ENCODE data around the gene TAF11L13.
"Not testable (repeated sequence)": the region's sequence is repeated elsewhere in the genome, so short reads cannot be mapped to it uniquely, and the experiment has no call there.

TAF11L13 gene

DNA sequence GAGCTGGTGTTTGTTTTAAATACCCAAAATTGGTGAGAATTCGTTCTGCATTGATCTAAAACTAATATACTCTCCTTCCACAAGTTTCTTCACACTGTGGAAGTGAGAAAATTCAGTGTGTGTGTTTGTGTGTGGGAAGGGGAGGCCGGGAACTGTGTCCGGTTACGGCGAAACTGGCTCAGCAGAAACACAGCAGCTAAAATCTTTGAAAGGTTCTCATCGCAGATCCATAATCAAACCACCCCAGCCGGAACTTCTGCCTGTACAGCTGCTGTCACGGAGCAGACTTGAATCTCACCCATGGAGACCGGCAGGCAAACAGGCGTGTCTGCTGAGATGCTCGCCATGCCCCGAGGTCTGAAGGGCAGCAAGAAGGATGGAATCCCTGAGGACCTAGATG is at the start of gene TAF11L13:
Gene TAF11L13, plus strand, starts transcription at position 301 of the 400 bp plus-strand sequence.
- not testable (repeated sequence) for DNase-seq (ENCODE audit: extremely low read depth in 1 of 2, low read depth in 1 of 2)

- DNase-seq (ENCODE audit: extremely low read depth in 1 of 2, low read depth in 1 of 2) = not testable (repeated sequence)
Observed at GRCh38 chr5:17585658-17586057, 46.2 kb upstream of the TAF11L13 start, which contains the start of gene TAF11L7. TSS of gene TAF11L7 (minus strand) at chr5:17585758.

GRCh38 chr5:17590860-17591259 is 41.0 kb upstream of the TAF11L13 start, which contains the start of gene TAF11L8:
TSS of gene TAF11L8 (minus strand) at chr5:17590960.
- not testable (repeated sequence) for DNase-seq (ENCODE audit: extremely low read depth in 1 of 2, low read depth in 1 of 2)

DNA sequence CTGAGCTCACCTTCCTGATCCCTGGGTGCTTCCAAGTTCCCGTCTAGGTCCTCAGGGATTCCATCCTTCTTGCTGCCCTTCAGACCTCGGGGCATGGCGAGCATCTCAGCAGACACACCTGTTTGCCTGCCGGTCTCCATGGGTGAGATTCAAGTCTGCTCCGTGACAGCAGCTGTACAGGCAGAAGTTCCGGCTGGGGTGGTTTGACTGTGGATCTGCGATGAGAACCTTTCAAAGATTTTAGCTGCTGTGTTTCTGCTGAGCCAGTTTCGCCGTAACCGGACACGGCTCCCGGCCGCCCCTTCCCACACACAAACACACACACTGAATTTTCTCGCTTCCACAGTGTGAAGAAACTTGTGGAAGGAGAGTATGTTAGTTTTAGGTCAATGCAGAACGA is 37.6 kb upstream of the TAF11L13 start, which contains the start of gene TAF11L9:
Gene TAF11L9, minus strand, starts transcription at position 140 of the 400 bp plus-strand sequence.
- not testable (repeated sequence) for DNase-seq (ENCODE audit: extremely low read depth in 1 of 2, low read depth in 1 of 2)

GRCh38 chr5:17597728-17598127 is 34.2 kb upstream of the TAF11L13 start, which contains the start of gene TAF11L10:
TSS of gene TAF11L10 (minus strand) at chr5:17597828.
- not testable (repeated sequence) for DNase-seq (ENCODE audit: extremely low read depth in 1 of 2, low read depth in 1 of 2)

GRCh38 chr5:17603880-17604279 is 28.0 kb upstream of the TAF11L13 start, which contains the start of gene TAF11L11:
TSS of gene TAF11L11 (plus strand) at chr5:17604183.
- DNase-seq (ENCODE audit: extremely low read depth in 1 of 2, low read depth in 1 of 2) = not testable (repeated sequence)

DNA sequence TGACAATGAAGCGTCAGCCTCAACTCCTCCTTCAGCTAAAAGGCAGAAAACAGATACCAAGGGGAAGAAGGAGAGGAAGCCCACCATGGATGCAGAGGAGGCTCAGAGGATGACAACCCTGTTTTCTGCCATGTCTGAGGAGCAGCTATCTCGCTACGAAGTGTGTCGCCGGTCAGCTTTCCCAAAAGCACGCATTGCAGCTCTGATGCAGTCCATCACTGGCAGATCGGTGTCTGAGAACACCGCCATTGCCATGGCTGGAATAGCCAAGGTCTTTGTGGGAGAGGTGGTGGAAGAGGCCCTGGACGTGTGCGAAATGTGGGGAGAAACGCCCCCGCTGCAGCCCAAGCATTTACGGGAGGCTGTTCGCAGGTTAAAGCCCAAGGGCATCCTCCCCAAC is 26.9 kb upstream of the TAF11L13 start:
- DNase-seq (ENCODE audit: extremely low read depth in 1 of 2, low read depth in 1 of 2) = no peak

DNA sequence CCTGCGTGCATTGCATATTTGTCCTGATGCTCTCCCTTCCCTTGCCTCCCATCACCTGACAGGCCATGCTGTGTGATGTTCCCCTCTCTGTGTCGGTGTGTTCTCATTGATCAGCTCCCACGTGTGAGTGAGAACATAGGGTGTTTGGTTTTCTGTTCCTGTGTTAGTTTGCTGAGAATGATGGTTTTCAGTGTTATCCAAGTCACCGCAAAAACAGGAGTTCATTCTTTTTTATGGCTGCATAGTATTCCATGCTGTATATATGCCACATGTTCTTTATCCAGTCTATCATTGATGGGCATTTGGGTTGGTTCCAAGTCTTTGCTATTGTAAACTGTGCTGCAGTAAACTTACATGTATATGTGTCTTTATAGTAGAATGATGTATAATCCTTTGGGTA is 24.4 kb upstream of the TAF11L13 start:
- not testable (repeated sequence) for DNase-seq (ENCODE audit: extremely low read depth in 1 of 2, low read depth in 1 of 2)

DNA sequence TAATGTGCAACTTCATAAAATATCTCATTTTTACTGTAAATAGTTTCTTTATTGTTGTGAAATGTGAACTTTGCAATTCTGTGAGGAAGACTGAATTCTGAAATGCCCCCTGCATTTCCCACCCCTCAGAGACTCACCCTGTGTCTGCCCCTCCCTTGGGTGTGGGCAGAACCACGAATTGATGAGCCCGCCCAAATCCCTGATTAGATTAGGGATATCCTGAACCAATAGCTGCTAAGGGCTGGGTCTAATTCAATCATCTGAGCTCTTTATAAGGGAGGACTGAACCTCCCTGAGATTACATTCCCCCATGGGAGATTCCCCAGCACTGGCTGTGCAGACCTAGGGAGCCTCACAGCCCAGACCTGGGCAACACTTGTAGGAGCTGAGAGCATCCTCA is 21.8 kb upstream of the TAF11L13 start, which contains the start of gene TAF11L12:
Gene TAF11L12, plus strand, starts transcription at position 301 of the 400 bp plus-strand sequence.
- not testable (repeated sequence) for DNase-seq (ENCODE audit: extremely low read depth in 1 of 2, low read depth in 1 of 2)

- no peak for DNase-seq (ENCODE audit: extremely low read depth in 1 of 2, low read depth in 1 of 2)
Observed at GRCh38 chr5:17614872-17615605, 16.8 kb upstream of the TAF11L13 start.

GRCh38 chr5:17619354-17619753 is 12.5 kb upstream of the TAF11L13 start:
- no peak for DNase-seq (ENCODE audit: extremely low read depth in 1 of 2, low read depth in 1 of 2)

DNA sequence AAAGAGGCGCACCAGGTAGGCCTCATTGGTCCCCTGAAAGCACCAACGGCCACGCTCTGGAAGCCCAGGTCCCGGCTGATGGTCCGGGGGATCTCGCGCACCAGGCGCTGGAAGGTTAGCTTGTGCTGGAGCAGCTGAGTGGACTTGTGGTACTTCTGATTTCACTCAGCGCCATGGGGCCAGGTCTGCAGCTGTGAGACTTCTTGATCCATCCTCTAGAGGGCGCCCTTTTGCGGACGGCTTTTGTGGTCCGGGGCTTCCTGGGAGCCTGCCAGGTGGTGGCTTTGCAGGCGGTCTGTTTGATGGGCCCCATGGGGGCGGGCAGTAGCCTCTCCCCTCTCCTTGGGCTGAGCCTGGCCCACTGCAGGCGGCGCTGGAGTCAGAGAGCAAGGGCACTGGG is 11.3 kb upstream of the TAF11L13 start:
- no peak for DNase-seq (ENCODE audit: extremely low read depth in 1 of 2, low read depth in 1 of 2)

DNA sequence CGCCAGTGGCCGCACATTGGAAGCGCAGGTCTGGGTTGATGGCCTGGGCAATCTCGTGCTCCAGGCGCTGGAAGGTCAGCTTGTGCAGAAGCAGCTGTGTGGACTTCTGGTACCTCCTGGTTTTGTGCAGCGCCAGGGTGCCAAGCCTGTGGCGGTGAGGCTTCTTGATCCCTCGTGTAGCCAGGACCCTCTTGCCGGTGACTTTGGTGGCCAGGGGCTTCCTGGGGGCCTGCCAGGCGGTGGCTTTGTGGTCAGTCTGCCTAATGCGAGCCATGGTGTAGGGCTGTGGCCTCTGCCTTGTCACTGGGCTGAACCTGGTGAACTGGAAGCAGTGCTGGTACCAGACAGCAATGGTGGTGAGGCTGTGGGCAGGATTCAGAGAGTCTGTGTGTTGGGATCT is 6.2 kb upstream of the TAF11L13 start:
- no peak for DNase-seq (ENCODE audit: extremely low read depth in 1 of 2, low read depth in 1 of 2)

DNA sequence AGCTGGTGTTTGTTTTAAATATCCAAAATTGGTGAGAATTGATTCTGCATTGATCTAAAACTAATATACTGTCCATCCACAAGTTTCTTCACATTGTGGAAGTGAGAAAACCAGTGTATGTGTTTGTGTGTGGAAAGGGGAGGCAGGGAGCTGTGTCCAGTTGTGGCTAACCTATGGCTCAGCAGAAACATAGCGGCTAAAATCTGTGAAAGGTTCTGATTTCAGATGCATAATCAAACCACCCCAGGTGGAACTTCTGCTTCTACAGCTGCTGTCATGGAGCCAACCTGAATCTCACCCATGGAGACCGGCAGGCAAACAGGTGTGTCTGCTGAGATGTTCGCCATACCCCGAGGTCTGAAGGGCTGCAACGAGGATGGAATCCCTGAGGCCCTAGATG is 2.3 kb downstream of the TAF11L13 start, which contains the start of gene TAF11L14:
Gene TAF11L14, plus strand, starts transcription at position 301 of the 400 bp plus-strand sequence.
- DNase-seq (ENCODE audit: extremely low read depth in 1 of 2, low read depth in 1 of 2) = no peak

- not testable (repeated sequence) for DNase-seq (ENCODE audit: extremely low read depth in 1 of 2, low read depth in 1 of 2)
Observed at GRCh38 chr5:17649232-17649631, 17.3 kb downstream of the TAF11L13 start.

DNA sequence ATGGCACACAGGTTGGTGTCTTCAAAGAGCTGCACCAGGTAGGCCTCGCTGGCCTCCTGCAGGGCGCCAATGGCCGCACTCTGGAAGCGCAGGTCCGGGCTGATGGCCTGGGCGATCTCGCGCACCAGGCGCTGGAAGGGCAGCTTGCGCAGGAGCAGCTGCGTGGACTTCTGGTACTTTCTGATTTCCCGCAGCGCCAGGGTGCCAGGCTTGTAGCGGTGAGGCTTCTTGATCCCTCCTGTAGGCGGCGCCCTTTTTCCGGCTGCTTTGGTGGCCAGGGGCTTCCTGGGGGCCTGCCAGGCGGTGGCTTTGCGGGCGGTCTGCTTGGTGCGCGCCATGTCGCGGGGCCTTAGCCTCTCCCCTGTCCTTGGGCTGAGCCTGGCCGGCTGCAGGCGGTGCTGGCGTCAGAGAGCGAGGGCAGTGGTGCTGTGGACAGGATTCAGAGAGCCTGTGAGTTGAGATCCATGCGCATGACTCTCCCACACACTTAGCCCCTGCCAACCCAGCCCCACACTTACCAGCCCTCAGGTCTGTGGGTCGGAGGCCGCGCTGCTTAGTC is 23.4 kb downstream of the TAF11L13 start:
- DNase-seq (ENCODE audit: extremely low read depth in 1 of 2, low read depth in 1 of 2) = not testable (repeated sequence)

DNA sequence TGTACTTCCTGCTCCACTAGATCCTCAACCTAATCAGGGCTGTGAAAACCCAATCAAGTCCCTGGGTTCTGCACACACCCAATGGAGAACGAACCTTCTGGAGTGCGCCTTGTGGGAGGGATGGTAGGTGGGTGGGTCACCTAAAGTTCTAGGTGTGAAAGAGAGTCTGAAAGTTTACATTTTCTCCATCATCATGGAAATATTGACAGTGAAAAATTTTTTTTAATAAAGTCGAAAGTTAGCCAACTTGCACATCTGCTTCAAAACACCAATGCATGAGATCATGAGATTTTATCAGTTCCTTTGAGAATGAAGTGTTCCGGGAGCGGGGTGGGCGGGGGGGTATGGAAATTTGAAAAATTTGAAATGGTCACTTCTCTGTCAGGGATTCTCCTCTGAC is 24.0 kb downstream of the TAF11L13 start:
- no peak for DNase-seq (ENCODE audit: extremely low read depth in 1 of 2, low read depth in 1 of 2)

DNA sequence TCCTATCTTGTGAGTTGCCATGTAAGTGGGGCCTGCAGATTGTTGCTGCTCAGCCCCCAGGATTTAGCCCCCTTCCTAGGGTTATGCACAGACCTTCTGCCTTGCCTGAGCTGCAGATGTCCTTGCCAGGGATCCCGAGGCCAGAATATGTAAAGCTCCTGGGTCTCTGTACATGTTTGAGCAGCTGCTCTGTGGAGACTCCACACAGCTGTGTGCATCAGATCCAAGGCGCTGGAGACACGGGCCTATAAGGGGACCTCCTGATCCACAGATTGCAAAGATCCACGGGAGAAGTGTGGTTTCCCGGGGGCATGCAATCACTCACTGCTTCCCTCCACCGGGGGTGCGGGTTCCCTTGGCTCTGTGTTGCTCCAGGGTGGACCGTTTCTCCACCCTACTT is 31.3 kb downstream of the TAF11L13 start:
- no peak for DNase-seq (ENCODE audit: extremely low read depth in 1 of 2, low read depth in 1 of 2)

GRCh38 chr5:17665836-17666235 is 33.9 kb downstream of the TAF11L13 start:
- DNase-seq (ENCODE audit: extremely low read depth in 1 of 2, low read depth in 1 of 2) = no peak

GRCh38 chr5:17666726-17667235 is 34.9 kb downstream of the TAF11L13 start:
- DNase-seq (ENCODE audit: extremely low read depth in 1 of 2, low read depth in 1 of 2) = no peak

DNA sequence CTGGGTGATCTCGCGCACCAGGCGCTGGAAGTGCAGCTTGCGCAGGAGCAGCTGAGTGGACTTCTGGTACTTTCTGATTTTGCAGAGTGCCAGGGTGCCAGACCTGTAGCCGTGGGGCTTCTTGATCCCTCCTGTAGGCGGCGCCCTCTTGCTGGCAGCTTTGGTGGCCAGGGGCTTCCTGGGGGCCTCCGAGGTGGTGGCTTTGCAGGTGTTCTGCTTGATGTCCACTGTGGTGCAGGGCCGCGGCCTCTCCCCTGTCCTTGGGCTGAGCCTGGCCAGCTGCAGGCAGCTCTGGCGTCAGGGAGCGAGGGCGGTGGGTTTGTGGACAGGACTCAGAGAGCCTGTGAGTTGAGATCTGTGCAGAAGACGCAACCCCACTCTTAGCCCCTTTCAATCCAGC is 38.5 kb downstream of the TAF11L13 start:
- no peak for DNase-seq (ENCODE audit: extremely low read depth in 1 of 2, low read depth in 1 of 2)
